MG63 (cell line): ENCODE measurements around the gene GIGYF1. TPM values are rescaled to one million over a fixed set of nuclear protein-coding genes. Genes with fewer than 3 reads are reported as not detected.

ENCODE experiments used
- DNase-seq: peaks from one replicate; pipeline ENCODE4 v3.0.0-alpha.2; 2020
- H3K27me3 ChIP-seq: fragments of 250-450 bp; sonication (Bioruptor Pico); 2 replicates; pipeline ENCODE4 v1.5.1; 2020; ENCODE audit warnings: mild to moderate bottlenecking, moderate library complexity
- H3K36me3 ChIP-seq: fragments of 250-450 bp; sonication (Bioruptor Pico); 2 replicates; pipeline ENCODE4 v1.5.1; 2020; ENCODE audit warnings: mild to moderate bottlenecking, moderate library complexity
- H3K4me3 ChIP-seq: fragments of 250-450 bp; sonication (Bioruptor Pico); 2 replicates; pipeline ENCODE4 v1.5.1; 2020; ENCODE audit warnings: mild to moderate bottlenecking, moderate library complexity
- H3K9me3 ChIP-seq: fragments of 250-450 bp; sonication (Bioruptor Pico); 2 replicates; pipeline ENCODE4 v1.5.1; 2020; ENCODE audit warnings: mild to moderate bottlenecking, moderate library complexity
- total RNA-seq: library from RNA; depleted of rRNA; stranded (reverse); fragments of >200 nt; shearing (Covaris generic); gene quantifications from 2 replicates; pipeline ENCODE4 v1.2.3, GENCODE V29; 2014; ENCODE audit warnings: low replicate concordance

Gene GIGYF1
- total RNA-seq, 1 experiment from 2014 or later = 9.2 TPM

DNA sequence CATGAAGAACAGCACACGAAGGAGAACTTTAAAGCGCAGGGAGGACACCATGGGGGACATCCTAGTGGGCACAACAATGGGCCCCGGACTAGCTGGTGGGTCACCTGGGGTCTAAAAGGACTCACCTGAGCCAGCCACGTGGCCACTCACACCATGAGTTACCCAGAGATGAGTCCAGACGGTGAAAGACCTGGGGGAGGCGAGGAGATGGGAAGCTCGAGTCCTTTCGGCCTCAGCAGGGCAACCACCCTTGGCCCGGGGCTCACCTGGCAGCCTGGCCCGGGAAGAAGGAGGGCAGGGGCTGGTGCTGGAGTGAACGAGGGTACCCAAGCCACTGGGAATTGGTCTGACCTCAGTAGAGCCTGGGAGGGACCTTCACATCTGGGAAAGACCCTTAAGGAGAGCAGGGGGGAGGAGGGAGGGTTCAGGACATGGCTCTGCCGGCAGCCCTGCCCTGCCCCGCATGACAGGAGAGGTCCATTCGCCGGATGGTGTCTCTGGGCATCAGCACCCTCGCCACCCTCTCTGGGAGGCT lies 5.7 kb downstream of the GIGYF1 start:
- DNase-seq = no peak
- Histone ChIP-seq H3K9me3 (no peaks in the 10 kb centered on the region), H3K36me3 (peaks cover 21% of the 10 kb centered on the region), H3K27me3 (no peaks in the 10 kb centered on the region), H3K4me3 (no peak overlapping the region)

DNA sequence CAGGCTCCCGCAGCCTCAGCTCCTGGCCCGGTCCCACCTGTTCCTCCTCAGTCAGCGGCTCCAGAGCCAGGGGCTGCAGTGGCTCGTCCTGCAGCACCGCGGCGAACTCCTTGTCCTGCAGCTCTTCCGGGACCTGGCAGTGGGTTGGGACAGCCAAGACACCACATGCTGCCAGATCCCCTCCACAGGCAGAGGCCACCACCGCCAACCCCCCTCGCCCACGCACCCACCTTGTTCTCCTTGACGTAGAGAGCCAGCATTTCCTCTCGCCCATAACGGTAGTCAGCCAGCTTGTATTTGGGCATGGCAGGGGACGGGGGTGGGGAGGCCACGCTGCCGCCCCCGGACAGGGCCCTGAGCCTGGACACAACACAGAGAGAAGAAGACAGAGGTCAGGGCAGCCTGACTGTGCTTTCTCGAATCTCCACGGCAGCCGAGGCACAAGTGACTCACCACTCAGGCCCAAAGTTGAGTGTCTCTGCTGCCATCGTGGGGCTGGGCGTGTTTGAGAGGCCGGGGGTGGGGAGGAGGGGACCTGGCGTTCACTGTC lies 6.2 kb downstream of the GIGYF1 start:
- Histone ChIP-seq H3K36me3 (peaks cover 21% of the 10 kb centered on the region), H3K9me3 (no peaks in the 10 kb centered on the region), H3K4me3 (no peak overlapping the region), H3K27me3 (no peaks in the 10 kb centered on the region)
- no peak for DNase-seq

DNA sequence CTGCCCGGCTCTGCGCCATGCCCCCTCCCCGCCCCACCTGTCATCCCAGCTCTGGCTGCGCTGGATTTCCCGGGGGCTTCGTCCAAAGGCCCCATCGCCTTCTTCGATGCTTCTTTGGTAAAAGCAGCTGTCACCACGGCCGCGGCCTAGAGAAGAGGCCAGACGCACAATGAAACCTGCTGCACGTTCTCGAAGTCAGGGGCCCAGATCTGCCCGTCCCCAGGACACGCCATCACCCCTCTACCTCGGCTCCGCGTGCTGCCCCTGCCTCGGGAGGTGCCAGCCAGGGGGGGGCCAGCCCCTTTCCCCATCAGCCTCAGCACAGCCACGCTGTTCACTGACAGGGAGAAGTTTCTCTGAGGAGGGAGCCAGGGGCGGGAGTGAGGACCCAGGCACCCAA lies 6.8 kb downstream of the GIGYF1 start:
- Histone ChIP-seq H3K27me3 (no peaks in the 10 kb centered on the region), H3K4me3 (no peak overlapping the region), H3K36me3 (peaks cover 25% of the 10 kb centered on the region), H3K9me3 (no peaks in the 10 kb centered on the region)
- DNase-seq = no peak

DNA sequence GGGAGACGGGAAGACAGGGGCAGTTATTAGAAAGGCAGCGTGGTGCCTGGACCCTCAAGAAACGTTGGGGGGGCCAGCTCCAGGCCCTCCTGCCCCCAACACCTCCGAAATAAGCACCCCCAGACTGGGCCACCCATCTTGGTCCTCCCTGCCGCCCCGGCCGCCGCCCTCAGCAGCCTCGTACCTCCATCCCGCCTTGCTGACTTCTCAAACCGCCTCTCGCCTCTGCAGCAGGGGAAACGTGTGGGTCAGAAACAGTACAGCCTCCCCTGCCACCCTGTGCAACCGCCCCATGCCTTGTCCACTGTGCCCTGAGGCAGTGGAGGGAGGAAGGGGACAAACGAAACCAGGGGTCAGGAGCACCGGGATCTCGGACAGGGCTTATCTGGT lies 7.2 kb downstream of the GIGYF1 start:
- H3K27me3 ChIP-seq = no peaks in the 10 kb centered on the region
- peaks cover 29% of the 10 kb centered on the region for H3K36me3 ChIP-seq
- H3K9me3 ChIP-seq = no peaks in the 10 kb centered on the region
- H3K4me3 ChIP-seq = no peak overlapping the region
- DNase-seq = no peak

DNA sequence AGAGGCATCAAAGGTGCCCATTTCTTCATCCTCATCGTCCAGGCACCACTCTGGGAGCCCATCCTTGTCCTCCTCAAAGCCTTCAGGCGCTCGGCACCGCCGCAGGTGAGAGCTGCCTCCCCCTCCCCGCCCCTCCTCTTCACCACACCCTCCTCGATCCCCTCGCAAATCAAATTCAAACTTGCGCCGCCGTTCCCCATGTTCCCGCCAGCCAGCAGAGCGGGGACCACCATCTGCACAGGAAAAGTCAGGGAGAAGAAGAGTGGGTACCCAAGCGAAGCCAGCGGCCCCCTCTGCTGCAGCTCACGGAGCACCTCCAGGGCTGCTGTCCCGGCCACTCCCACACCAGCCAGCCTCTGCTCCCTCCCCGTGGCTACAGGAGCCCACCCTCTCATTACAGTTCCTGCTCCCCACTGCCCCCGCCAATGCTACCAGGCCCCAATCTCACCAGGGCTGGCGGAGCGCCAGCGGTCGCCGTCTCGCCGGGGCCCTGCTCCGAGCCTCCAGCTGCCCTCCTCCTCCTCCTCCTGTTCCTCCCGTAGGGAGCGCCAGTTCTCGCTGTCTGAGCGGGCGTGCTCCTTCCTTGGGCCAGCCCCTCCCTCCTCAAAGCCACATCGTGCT lies 7.7 kb downstream of the GIGYF1 start:
- H3K9me3 ChIP-seq = no peaks in the 10 kb centered on the region
- H3K36me3 ChIP-seq = peaks cover 33% of the 10 kb centered on the region
- no peak for DNase-seq
- H3K27me3 ChIP-seq = no peaks in the 10 kb centered on the region
- no peak overlapping the region for H3K4me3 ChIP-seq

DNA sequence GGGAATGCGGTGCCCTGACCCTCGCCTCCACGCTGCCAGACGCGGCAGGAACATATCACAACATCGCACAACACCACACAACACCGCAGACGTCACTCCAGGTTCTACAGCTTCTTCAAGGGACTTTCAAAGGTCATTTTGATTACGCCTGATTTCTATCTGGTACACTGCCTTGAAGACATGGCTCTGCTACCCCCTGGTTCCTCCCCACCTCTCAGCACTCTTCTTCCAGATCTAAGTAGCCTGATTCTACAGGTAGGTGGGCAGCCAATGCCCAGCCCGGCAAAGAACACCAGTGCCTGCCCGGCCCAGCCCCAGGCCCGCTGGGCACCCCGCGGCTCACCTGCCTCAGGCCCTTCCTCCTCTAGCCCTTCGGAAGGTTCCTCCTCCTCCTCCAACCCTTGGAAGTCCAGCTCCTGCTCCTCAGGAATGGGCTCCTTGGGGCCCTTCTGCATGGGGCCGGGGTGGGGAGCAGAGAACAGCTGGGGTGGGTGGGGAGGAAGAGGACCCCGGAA lies 8.4 kb downstream of the GIGYF1 start:
- Histone ChIP-seq H3K27me3 (no peaks in the 10 kb centered on the region), H3K9me3 (no peaks in the 10 kb centered on the region), H3K4me3 (no peak overlapping the region), H3K36me3 (peaks cover 33% of the 10 kb centered on the region)
- no peak for DNase-seq

DNA sequence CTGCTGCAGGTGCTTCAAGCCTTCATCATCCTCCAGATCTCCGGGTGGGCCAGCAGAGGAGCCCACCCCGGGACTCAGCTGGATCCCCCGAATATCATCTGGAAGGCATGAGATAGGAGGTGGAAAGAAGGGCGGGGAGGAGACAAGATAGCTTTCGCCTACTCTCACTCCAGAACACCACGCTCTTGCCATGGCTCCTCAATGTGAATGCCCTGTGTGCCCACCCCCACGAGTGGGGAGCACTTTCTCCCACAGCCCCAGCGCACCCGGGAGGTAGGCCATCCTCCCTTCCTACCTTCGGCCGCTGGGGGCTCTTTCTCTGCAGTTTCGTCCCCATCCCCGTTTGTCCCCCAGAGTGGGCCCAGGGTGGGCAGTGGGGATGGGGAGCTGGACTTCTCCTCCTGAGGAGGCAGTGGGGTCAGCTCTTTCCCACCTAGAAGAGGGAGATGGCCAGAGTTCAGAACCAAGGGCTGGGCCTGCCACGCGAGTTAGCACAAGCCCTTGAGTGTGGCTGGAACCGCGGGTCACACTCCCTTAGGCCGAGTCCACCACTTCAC lies 8.9 kb downstream of the GIGYF1 start:
- Histone ChIP-seq H3K4me3 (no peak overlapping the region), H3K9me3 (no peaks in the 10 kb centered on the region), H3K36me3 (peaks cover 33% of the 10 kb centered on the region), H3K27me3 (no peaks in the 10 kb centered on the region)
- no peak for DNase-seq

DNA sequence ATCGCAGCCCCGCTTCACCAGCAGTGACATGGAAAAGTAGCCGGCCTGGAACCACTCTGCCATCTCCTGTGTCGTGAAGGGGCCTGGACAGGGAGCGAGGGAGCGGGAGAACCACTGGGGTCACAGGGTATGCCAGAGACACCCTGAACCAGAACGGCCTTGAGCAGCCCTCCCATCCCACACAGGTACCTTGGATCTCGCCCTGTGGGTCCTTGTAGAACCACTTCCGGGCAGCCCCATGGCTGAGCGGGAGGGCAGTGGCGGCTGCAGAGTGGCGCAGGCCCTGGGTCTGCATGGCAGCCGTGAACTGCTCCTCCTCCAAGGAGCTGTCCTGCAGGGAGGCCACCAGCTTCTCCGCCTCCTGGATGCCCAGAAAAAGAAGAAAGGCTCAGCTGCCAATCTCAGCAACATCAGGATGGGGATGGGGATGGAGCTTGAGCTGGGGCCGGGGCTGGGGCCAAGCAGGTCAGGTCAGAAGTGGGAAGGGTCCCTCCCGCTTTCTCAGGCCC lies 9.5 kb downstream of the GIGYF1 start:
- Histone ChIP-seq H3K4me3 (no peak overlapping the region), H3K27me3 (no peaks in the 10 kb centered on the region), H3K36me3 (peaks cover 33% of the 10 kb centered on the region), H3K9me3 (no peaks in the 10 kb centered on the region)
- DNase-seq = no peak

DNA sequence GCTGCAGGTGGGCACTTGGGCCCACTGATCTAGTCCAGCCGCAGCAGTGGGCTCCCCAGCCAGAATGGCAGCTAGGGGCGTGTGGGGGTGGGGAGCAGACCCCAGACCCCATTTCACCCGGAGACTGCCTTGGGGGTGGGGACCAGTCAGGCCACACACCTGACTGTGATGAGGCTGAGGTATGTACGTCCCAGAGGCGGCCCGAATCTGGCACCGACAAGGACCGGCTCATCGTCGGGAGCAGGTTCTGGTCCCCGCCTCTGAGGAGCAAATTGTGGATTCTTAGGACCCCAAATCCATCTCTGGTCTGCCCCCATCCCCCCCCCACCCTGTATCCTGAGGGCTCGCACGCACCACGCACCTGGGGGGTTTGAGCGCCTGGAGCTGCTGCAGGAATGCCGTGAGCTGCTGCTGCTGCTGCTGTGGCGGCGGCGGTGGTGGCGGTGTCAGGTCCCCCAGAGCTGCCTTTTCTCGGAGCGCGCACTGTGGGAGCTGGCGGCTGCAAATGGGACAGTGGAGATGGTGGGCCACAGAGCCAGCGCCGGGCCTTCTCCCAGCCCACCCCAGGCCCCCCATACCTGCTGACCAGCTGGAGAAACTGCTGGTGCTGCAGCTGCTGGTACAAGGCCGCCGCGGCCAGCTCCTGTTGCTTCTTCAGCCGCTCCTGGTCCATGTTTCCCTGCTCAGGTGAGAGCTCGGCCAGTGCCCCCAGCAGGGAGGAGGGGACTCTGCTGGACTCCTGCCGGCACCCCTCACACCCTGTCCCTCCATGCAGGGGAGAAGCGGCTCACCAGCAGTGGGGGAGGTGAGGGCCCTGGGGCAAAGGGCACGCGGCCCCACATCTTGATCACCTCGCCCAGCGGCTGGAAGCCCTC lies 10.2 kb downstream of the GIGYF1 start:
- DNase-seq = no peak

DNA sequence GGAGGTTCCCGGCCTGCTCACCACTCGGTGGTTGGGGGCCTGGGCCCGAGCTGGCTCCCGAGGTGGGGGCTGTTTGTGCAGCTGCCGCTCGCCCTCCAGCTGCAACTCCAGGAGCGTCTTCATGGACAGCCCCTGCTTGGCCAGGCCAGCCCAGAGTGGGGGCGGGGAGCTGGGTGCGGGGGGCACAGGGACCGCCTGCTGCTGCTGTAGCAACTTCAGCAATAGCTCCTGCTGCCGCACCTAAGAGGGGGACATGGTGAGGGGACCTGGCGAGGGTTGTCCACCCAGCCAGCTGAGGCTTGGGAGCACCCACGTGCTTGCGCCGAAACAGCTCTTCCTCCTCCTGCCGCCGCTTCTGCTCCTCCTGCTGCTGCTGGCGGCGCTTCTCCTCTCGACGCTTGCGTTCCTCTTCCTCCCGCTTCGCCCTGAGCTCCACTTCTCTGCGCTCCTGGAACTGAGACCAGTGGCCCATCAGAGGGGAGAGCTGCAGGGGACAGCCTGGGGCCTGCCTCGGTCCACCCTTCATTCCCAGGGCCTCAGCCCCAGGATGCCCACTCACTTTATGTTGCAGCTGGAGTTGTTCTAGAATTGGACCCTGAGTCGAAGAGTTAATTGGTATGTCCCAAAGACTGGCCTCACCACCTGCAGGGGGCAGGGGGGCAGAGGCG lies 10.9 kb downstream of the GIGYF1 start:
- no peak for DNase-seq
- Histone ChIP-seq H3K9me3 (no peaks in the 10 kb centered on the region), H3K36me3 (peaks cover 27% of the 10 kb centered on the region), H3K27me3 (no peaks in the 10 kb centered on the region), H3K4me3 (no peak overlapping the region)

More for the DNA sequence above, 10.2 kb downstream of the GIGYF1 start:
- Histone ChIP-seq H3K4me3 (no peak overlapping the region), H3K27me3 (no peaks in the 10 kb centered on the region), H3K36me3 (peaks cover 28% of the 10 kb centered on the region), H3K9me3 (no peaks in the 10 kb centered on the region)

DNA sequence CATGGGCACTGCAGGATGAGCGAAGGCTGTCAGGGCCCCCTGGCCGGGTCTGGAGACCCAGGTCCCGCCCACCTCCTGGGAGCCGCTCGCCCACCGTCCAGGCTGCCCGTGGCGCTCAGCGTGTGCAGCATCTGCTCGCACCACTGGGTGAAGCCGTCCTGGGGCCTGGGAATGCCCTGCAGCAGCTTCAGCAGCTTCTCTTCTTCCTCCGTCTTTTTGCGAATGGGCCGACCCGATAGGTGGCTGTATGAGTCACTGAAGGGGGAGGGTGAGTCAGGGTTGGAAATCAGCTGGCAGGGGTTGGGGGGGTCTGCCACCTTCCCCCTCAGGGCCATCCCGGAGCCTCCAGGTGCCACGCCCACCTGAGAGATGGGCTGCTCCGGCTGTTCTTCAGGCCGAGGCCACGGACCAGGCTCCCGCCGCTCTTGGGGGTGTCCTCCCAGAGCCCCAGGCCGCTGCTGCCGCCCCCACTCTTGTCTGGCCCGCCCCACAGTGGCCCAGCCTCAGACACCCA lies 11.8 kb downstream of the GIGYF1 start:
- DNase-seq = no peak
- Histone ChIP-seq H3K36me3 (peaks cover 33% of the 10 kb centered on the region), H3K27me3 (no peaks in the 10 kb centered on the region), H3K9me3 (no peaks in the 10 kb centered on the region), H3K4me3 (no peak overlapping the region)

DNA sequence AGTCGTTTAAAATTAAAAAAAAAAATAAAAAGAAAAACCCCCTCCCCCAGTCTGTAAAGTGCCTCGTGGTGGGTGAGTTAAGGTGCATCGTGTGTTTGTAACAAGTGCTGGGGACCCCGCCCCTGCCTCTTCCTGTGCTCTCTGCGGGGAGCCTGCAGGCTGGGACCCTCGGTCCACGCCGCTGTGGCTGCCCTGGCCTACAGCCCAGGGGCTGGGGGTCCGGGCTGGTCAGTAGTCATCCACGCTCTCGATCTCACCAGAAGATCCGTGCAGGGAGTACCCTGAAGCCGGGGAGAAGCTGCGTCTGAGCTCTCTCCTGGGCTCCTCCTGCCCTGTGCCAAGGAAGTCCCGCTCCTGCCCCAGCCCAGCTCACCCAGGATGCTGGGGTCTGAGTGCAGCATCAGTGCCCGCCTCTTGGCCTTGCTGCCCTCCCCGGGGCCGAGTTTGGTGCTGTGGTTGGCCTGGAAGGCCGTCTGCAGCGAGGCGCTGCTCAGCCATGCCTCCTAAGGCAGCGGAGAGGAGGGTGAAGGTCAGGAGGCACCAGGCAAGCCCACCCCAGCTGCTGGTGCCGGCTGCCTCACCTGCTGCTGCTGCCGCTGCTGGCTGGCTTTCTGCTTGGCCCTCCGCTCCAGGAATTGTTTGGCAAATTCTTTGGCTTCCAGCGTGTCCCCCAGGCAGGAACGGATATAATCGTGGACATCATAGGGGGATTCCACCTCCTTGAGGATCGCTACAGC lies 12.4 kb downstream of the GIGYF1 start:
- no peak for DNase-seq
- H3K9me3 ChIP-seq = no peaks in the 10 kb centered on the region
- H3K4me3 ChIP-seq = no peak overlapping the region
- H3K27me3 ChIP-seq = no peaks in the 10 kb centered on the region
- peaks cover 37% of the 10 kb centered on the region for H3K36me3 ChIP-seq

DNA sequence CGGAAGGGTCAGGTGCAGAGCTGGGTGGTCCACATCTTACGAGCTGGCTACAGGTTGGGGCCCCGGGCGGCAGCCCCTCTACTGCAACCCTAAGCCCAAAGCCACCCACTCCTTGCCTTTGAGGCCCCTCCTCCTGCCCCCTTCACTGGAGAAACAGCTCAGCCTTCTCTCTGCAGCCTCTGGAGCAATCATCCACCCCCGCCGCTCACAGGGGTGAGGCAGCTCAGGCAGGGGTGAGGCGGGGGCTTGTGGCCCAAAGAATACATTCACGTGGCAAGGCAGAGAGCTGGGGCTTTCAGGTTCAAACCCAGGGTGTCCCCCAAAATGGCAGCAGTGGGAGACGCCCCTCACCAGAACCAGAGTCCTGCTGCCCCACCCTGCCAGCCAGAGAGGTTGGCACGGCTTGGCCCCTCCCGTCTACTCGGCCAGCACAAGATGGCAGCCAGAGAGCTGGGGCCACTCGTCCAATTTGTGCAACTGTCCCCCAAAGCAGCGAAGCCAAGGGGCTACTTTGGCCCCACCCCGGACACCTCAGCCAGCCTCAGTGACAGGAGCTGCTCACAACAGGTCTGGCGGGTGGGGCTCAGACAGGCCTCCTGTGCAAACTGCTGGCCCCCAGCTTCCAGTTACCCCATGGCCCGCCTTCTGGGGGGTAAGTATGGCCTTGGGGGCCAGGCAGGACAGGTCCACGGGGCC lies 13.3 kb downstream of the GIGYF1 start:
- no peaks in the 10 kb centered on the region for H3K27me3 ChIP-seq
- H3K4me3 ChIP-seq = no peak overlapping the region
- H3K36me3 ChIP-seq = peaks cover 35% of the 10 kb centered on the region
- DNase-seq = no peak
- H3K9me3 ChIP-seq = no peaks in the 10 kb centered on the region

DNA sequence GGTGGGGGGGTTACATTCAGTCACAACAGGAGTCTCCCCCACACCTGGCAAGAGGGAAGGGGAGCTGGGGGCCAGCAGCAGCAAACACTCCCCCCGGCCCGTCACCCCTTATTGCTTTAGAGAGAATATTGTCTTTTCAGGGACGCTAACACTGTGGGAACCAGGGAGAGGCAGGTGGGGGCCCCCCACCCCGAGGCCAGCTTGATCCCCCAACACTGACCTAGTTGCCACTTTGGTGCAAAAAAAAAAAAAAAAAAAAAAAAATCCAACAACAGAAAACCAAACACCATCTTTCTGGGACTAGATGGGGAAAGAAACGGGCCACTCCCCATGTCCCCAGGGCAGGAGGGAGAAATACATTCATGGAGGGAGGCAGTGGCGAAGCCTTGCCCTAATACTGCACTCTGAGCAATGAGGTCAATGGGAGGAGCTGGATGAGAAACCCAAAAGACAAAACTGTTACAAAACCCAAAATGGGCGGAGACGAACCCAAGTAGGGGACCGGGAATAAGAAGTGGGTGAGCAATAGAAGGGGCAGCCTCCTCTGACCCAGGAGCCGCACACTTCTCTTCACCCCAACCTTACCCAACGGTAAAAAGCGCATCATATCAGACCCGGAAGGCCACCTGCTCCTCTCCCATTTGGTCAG lies 14.0 kb downstream of the GIGYF1 start:
- DNase-seq = no peak
- peaks cover 35% of the 10 kb centered on the region for H3K36me3 ChIP-seq
- H3K9me3 ChIP-seq = no peaks in the 10 kb centered on the region
- no peaks in the 10 kb centered on the region for H3K27me3 ChIP-seq
- H3K4me3 ChIP-seq = no peak overlapping the region
